GM12878 (cell line): ENCODE results near the gene GALNT6. TPM values are rescaled to one million over a fixed set of nuclear protein-coding genes. Genes with fewer than 3 reads are reported as not detected.

ENCODE experiments used
- ATAC-seq: fragments of 200-7000 bp; cut with Tn5 transposase; 3 replicates; pipeline ENCODE4 v1.9.1; 2020; ENCODE audit warnings: mild to moderate bottlenecking, moderate library complexity
- BruUV-seq: library from RNA; stranded (reverse); fragments of 400-500 nt; replicated peaks from 2 replicates; lab custom pipeline; 2021; lab: Mats Ljungman, UMichigan
- CTCF ChIA-PET: fragments of 300-600 bp; sonication (Branson Sonifier 250); formaldehyde crosslinking; extraction: SDS; loops from one replicate; lab custom pipeline; 2021; ENCODE audit warnings: inconsistent platforms; lab: Yijun Ruan, JAX
- POLR2A ChIA-PET: fragments of 350-600 bp; formaldehyde crosslinking; extraction: SDS; loops from one replicate; lab custom pipeline; 2021; ENCODE audit warnings: inconsistent platforms; lab: Charles Lee
- RAD21 ChIA-PET: fragments of 300-600 bp; sonication (Branson Sonifier 250); formaldehyde crosslinking; loops from one replicate; lab custom pipeline; 2023; ENCODE audit warnings: antibody characterized with exemption; ENCODE audit not compliant: unreplicated experiment; lab: Charles Lee
- SMC1A ChIA-PET: fragments of 300-600 bp; sonication (Branson Sonifier 250); formaldehyde crosslinking; loops from one replicate; lab custom pipeline; 2023; ENCODE audit not compliant: unreplicated experiment, uncharacterized antibody; lab: Charles Lee
- DNase-seq: peaks from one replicate; pipeline ENCODE4 v3.0.0-alpha.2; 2011; ENCODE audit warnings: low read depth, low spot score
- FAIRE-seq: peaks from 3 replicates; lab custom pipeline; 2011; peaks lifted over from hg19 to GRCh38; lab: Jason Lieb, UNC
- H2AFZ ChIP-seq: 2 replicates; pipeline ENCODE4 v1.6.0; 2011; ENCODE audit warnings: low read depth, low read length, control low read depth; ENCODE audit not compliant: control insufficient read depth
- H3K27ac ChIP-seq: 2 replicates; pipeline ENCODE4 v1.5.1; 2011; ENCODE audit warnings: control low read depth; ENCODE audit not compliant: control insufficient read depth, insufficient read depth
- H3K27me3 ChIP-seq, 2 experiments: replicated peaks in 1 of 2; 2 replicates each; pipeline versions ENCODE4 v1.6.0 to v1.6.1; 2011; ENCODE audit warnings: low read length in 1 of 2; ENCODE audit not compliant: control insufficient read depth in 2 of 2, insufficient read depth in 2 of 2
- H3K36me3 ChIP-seq, 2 experiments: 2 replicates each; pipeline ENCODE4 v1.5.1; 2011; ENCODE audit warnings: low read length in 1 of 2; ENCODE audit not compliant: control insufficient read depth in 2 of 2, insufficient read depth in 2 of 2
- H3K4me1 ChIP-seq: 2 replicates; pipeline ENCODE4 v1.6.1; 2011; ENCODE audit warnings: mild to moderate bottlenecking, low read length, moderate library complexity, mixed read lengths; ENCODE audit not compliant: control insufficient read depth, insufficient read depth
- H3K4me2 ChIP-seq: 2 replicates; pipeline ENCODE4 v1.6.0; 2011; ENCODE audit warnings: control low read depth; ENCODE audit not compliant: control insufficient read depth, insufficient read depth
- H3K4me3 ChIP-seq: fragments of 200-600 bp; sonication (generic); 2 replicates; pipeline ENCODE4 v1.5.1; 2016
- H3K79me2 ChIP-seq: 2 replicates; pipeline ENCODE4 v1.6.0; 2011; ENCODE audit warnings: low read length; ENCODE audit not compliant: control insufficient read depth, insufficient read depth
- H3K9ac ChIP-seq: 2 replicates; pipeline ENCODE4 v1.8.0; 2011; ENCODE audit warnings: low read length, control low read depth, mixed read lengths; ENCODE audit not compliant: control insufficient read depth, insufficient read depth
- H3K9me3 ChIP-seq: replicated peaks from 3 replicates; pipeline ENCODE4 v1.5.1; 2011; ENCODE audit warnings: mild to moderate bottlenecking, low read length; ENCODE audit not compliant: control insufficient read depth, insufficient read depth
- H4K20me1 ChIP-seq: 2 replicates; pipeline ENCODE4 v1.6.0; 2011; ENCODE audit not compliant: control insufficient read depth, insufficient read depth
- BMI1 ChIP-seq: fragments of 450-650 bp; IDR thresholded peaks from 2 replicates; pipeline ENCODE4 v1.6.1; 2016; ENCODE audit warnings: mild to moderate bottlenecking, moderate library complexity, borderline replicate concordance
- CBX3 ChIP-seq: fragments of 200-600 bp; sonication (generic); IDR thresholded peaks from 2 replicates; pipeline ENCODE4 v1.6.1; 2016; ENCODE audit warnings: low read depth, borderline replicate concordance
- CHD4 ChIP-seq: fragments of 200-600 bp; sonication (generic); IDR thresholded peaks from 2 replicates; pipeline ENCODE4 v1.6.1; 2016; ENCODE audit warnings: mild to moderate bottlenecking
- CREB1 ChIP-seq: IDR thresholded peaks from 2 replicates; pipeline ENCODE4 v1.6.1; 2012; ENCODE audit warnings: low read depth, mild to moderate bottlenecking, inconsistent platforms
- FOXM1 ChIP-seq: IDR thresholded peaks from 2 replicates; pipeline ENCODE4 v1.6.1; 2012; ENCODE audit warnings: low read depth, mild to moderate bottlenecking, inconsistent platforms, low read length, moderate library complexity
- IKZF1 ChIP-seq: fragments of 450-650 bp; conservative IDR thresholded peaks from 2 replicates; pipeline ENCODE4 v1.6.1; 2017; ENCODE audit warnings: antibody characterized with exemption, mild to moderate bottlenecking
- KDM1A ChIP-seq: fragments of 200-600 bp; sonication (generic); IDR thresholded peaks from 2 replicates; pipeline ENCODE4 v1.6.1; 2016; ENCODE audit warnings: borderline replicate concordance
- MLLT1 ChIP-seq: fragments of 450-650 bp; IDR thresholded peaks from 2 replicates; pipeline ENCODE4 v1.6.1; 2016; ENCODE audit warnings: mild to moderate bottlenecking
- NR2C2 ChIP-seq: IDR thresholded peaks from 2 replicates; pipeline ENCODE4 v1.6.1; 2011; ENCODE audit warnings: borderline replicate concordance, low read depth; ENCODE audit not compliant: control insufficient read depth, insufficient read length
- NRF1 ChIP-seq: conservative IDR thresholded peaks from 2 replicates; pipeline ENCODE4 v1.6.1; 2011; ENCODE audit warnings: mild to moderate bottlenecking, low read depth, low read length, improper control_type of control experiment
- PAX5 ChIP-seq: IDR thresholded peaks from 2 replicates; pipeline ENCODE4 v1.6.1; 2011; ENCODE audit warnings: low read depth, low read length, borderline replicate concordance
- RUNX3 ChIP-seq: IDR thresholded peaks from 2 replicates; pipeline ENCODE4 v1.6.1; 2012; ENCODE audit warnings: low read length, inconsistent platforms
- SP1 ChIP-seq: IDR thresholded peaks from one replicate; pipeline ENCODE4 v1.6.1; 2011; ENCODE audit warnings: low read depth, low read length
- STAT1 ChIP-seq: fragments of 450-650 bp; conservative IDR thresholded peaks from 2 replicates; pipeline ENCODE4 v1.6.1; 2014; ENCODE audit warnings: antibody characterized with exemption, mild to moderate bottlenecking
- TARDBP ChIP-seq: IDR thresholded peaks from 2 replicates; pipeline ENCODE4 v1.6.1; 2016; ENCODE audit warnings: borderline replicate concordance
- TCF7 ChIP-seq: IDR thresholded peaks from 2 replicates; pipeline ENCODE4 v1.6.1; 2014; ENCODE audit warnings: antibody characterized with exemption, borderline replicate concordance
- ZSCAN29 ChIP-seq: fragments of 450-650 bp; IDR thresholded peaks from 2 replicates; pipeline ENCODE4 v1.6.1; 2017; ENCODE audit warnings: mild to moderate bottlenecking, moderate library complexity
- WGBS: methylation state at CpG from one replicate; pipeline ENCODE4 v1.1.6; 2016; ENCODE audit warnings: low lambda C conversion rate; ENCODE audit not compliant: insufficient replicate concordance, insufficient coverage; ENCODE audit errors: missing lambda C conversion rate; 5-methylcytosine and 5-hydroxymethylcytosine counted together
- in situ Hi-C: fragments of 300-500 bp; cut with MboI; formaldehyde crosslinking; loops from 9 replicates; pipeline ENCODE4 v1.14.3; 2018; ENCODE audit warnings: mixed read lengths
- intact Hi-C: fragments of 100-400 bp; cut with micrococcal nuclease; formaldehyde crosslinking; loops from one replicate; pipeline ENCODE4 v1.14.2; 2022; ENCODE audit not compliant: unreplicated experiment
- polyA plus RNA-seq, 11 experiments: library from polyadenylated mRNA; depleted of rRNA in 4 of 11; unstranded in 6 of 11; stranded (reverse) in 5 of 11; fragments of >200 nt; fragmentation: Nextera tagmentation in 4 of 11; fragmentation: Illumina TruSeq in 1 of 11; extraction: Ambion mirVana in 4 of 11; extraction: Trizol in 1 of 11; gene quantifications; 1 replicate in 1 of 11; 2 replicates in 10 of 11; pipeline versions ENCODE4 v1.2.1 to v1.2.3, GENCODE V29; 2011 to 2016; ENCODE audit warnings: inconsistent platforms in 2 of 11, missing spikeins in 2 of 11, low read depth in 1 of 11
- total RNA-seq, 4 experiments: library from RNA; depleted of rRNA in 3 of 4; stranded (reverse); fragments of >200 nt in 3 of 4; fragmentation: Illumina TruSeq in 1 of 4; extraction: Trizol in 1 of 4; gene quantifications; 2 replicates each; pipeline versions ENCODE4 v1.2.1 to v1.2.3, GENCODE V29; 2013 to 2021
- TF ChIP-seq, protein P1 (sequence below), 3 experiments: IDR thresholded peaks in 2 of 3; conservative IDR thresholded peaks in 1 of 3; 2 replicates each; pipeline ENCODE4 v1.5.1; 2011; ENCODE audit warnings: low read depth in 3 of 3, low read length in 3 of 3, mild to moderate bottlenecking in 3 of 3, control low read depth in 2 of 3, moderate library complexity in 2 of 3, inconsistent platforms in 1 of 3, mixed read lengths in 1 of 3; ENCODE audit not compliant: control insufficient read depth in 2 of 3, insufficient read depth in 1 of 3; ENCODE audit errors: extremely low read depth in 1 of 3

Gene GALNT6
- total and polyA plus RNA-seq, 10 of the 15 experiments (the other 5 are each of a cell fraction or from before 2014, with no cell fraction given) = 6.6 to 40.4 (median 23.7) TPM

DNA sequence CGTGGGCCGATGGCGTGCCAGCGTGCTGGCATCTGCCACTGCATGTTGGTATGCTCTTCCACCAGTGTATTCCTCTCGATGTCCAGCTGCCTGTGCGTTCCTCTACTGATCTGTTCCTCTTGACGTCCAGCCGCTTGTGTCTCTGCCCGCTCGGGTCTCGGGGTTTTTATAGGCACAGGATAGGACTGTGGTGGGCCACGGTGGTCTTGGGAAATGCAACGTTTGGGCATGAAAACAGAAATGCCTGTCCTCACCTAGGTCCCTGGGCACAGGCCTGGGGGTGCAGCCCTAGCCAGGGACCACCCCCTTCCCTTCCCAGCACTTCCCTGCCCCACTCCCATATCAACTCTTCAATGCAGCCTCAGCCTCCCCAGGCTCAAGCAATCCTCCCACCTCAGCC is 10.3 kb upstream of the GALNT6 start:
- H4K20me1 ChIP-seq = no peaks in the 10 kb centered on the region
- BruUV-seq = no TSS peak
- H3K27ac ChIP-seq = no peak overlapping the region
- 91% methylated on average over 13 of the region's 13 CpGs for WGBS
- no peak overlapping the region for H2AFZ ChIP-seq
- no peaks in the 10 kb centered on the region for H3K9me3 ChIP-seq
- intact Hi-C loops = no loop called here
- H3K4me1 ChIP-seq = peaks cover 4% of the 10 kb centered on the region; the same call in 1 of the 2 replicates
- in situ Hi-C loops = no loop called here
- DNase-seq (no peak), FAIRE-seq (no peak), ATAC-seq (no peak)
- no peak overlapping the region for H3K4me2 ChIP-seq
- TF ChIP-seq CHD4 = no peak
- TF ChIP-seq PAX5 = no peak
- TF ChIP-seq RUNX3 = no peak
- TF ChIP-seq NR2C2 = no peak
- no peak for TF ChIP-seq STAT1
- no peak for TF ChIP-seq TARDBP
- H3K9ac ChIP-seq = no peak overlapping the region
- ChIA-PET SMC1A (interaction anchor here (0.6 to 1.4 kb wide), 2 partner anchors 8 to 66 kb away, joined by 3 read pairs; no protein-coding TSS in a partner anchor), POLR2A (no interaction called here), RAD21 (no interaction called here), CTCF (interaction anchor here (1.2 kb wide), 1 partner anchor 20 kb away, joined by 3 read pairs; no protein-coding TSS in a partner anchor)
- H3K27me3 ChIP-seq = no peaks in the 10 kb centered on the region
- H3K4me3 ChIP-seq = no peak overlapping the region
- H3K79me2 ChIP-seq = no peaks in the 10 kb centered on the region
- no peaks in the 10 kb centered on the region for H3K36me3 ChIP-seq

- H3K4me2 ChIP-seq = no peak overlapping the region
- no peaks in the 10 kb centered on the region for H3K36me3 ChIP-seq
- H2AFZ ChIP-seq = no peak overlapping the region
- no peak overlapping the region for H3K4me3 ChIP-seq
- WGBS = 98% methylated on average over 14 of the region's 14 CpGs
- H3K9ac ChIP-seq = no peak overlapping the region
- intact Hi-C loops = no loop called here
- ChIA-PET RAD21 (no interaction called here), CTCF (interaction anchor here (1.2 kb wide), 1 partner anchor 20 kb away, joined by 3 read pairs; no protein-coding TSS in a partner anchor), POLR2A (no interaction called here), SMC1A (interaction anchor here (0.6 kb wide), 1 partner anchor 67 kb away, joined by 3 read pairs; no protein-coding TSS in a partner anchor)
- DNase-seq = no peak
- ATAC-seq = no peak
- in situ Hi-C loops = no loop called here
- no peak for FAIRE-seq
- peaks cover 4% of the 10 kb centered on the region for H3K4me1 ChIP-seq
- no peaks in the 10 kb centered on the region for H3K27me3 ChIP-seq
- no peaks in the 10 kb centered on the region for H3K79me2 ChIP-seq
- no peak overlapping the region for H3K27ac ChIP-seq
- H3K9me3 ChIP-seq = no peaks in the 10 kb centered on the region
- no peaks in the 10 kb centered on the region for H4K20me1 ChIP-seq
- no TSS peak for BruUV-seq
- TF ChIP-seq ZSCAN29 (no peak), MLLT1 (no peak), TCF7 (no peak), CREB1 (no peak), BMI1 (no peak), CBX3 (no peak), KDM1A (no peak), IKZF1 (no peak), NRF1 (no peak), FOXM1 (no peak), SP1 (no peak)
- TF ChIP-seq, protein P1, sequence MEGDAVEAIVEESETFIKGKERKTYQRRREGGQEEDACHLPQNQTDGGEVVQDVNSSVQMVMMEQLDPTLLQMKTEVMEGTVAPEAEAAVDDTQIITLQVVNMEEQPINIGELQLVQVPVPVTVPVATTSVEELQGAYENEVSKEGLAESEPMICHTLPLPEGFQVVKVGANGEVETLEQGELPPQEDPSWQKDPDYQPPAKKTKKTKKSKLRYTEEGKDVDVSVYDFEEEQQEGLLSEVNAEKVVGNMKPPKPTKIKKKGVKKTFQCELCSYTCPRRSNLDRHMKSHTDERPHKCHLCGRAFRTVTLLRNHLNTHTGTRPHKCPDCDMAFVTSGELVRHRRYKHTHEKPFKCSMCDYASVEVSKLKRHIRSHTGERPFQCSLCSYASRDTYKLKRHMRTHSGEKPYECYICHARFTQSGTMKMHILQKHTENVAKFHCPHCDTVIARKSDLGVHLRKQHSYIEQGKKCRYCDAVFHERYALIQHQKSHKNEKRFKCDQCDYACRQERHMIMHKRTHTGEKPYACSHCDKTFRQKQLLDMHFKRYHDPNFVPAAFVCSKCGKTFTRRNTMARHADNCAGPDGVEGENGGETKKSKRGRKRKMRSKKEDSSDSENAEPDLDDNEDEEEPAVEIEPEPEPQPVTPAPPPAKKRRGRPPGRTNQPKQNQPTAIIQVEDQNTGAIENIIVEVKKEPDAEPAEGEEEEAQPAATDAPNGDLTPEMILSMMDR (IDR thresholded peaks at IDR 0.05 in 2 of 3, conservative IDR thresholded peaks at IDR 0.05 in 1 of 3; ENCODE audit: control insufficient read depth in 2 of 3, extremely low read depth in 1 of 3, insufficient read depth in 1 of 3, low read depth in 3 of 3, low read length in 3 of 3) = no peak
These were observed 9.8 kb upstream of the GALNT6 start for GRCh38 chr12:51401020-51401419.
